OCI-LY1 (cell line): ENCODE results near the gene VSTM2A.

Source experiments
- CTCF ChIP-seq: fragments of 200-600 bp; sonication (generic), shearing (Covaris generic); IDR thresholded peaks from 2 replicates; pipeline ENCODE4 v1.5.1; 2017; ENCODE audit warnings: mild to moderate bottlenecking, antibody characterized with exemption, low read length, moderate library complexity, mixed read lengths
- EZH2 ChIP-seq: fragments of 200-600 bp; sonication (generic), shearing (Covaris generic); IDR thresholded peaks from 2 replicates; pipeline ENCODE4 v1.8.0; 2017; ENCODE audit warnings: borderline replicate concordance, mixed run types, mild to moderate bottlenecking, antibody characterized with exemption, low read length, moderate library complexity, mixed read lengths

- no peak for TF ChIP-seq EZH2
- no peak for TF ChIP-seq CTCF
These were observed 54.6 kb downstream of the VSTM2A start for GRCh38 chr7:54596747-54597146.
